Loucy (cell line): ENCODE data around the gene DTNB.

Source experiments
- EZH2phosphoT487 ChIP-seq: fragments of 200-600 bp; IDR thresholded peaks from 2 replicates; pipeline ENCODE4 v1.6.1; 2018; ENCODE audit warnings: antibody characterized with exemption, mild to moderate bottlenecking, moderate library complexity, borderline replicate concordance
- TF ChIP-seq, protein P1 (sequence below): fragments of 200-600 bp; sonication (generic); conservative IDR thresholded peaks from 2 replicates; pipeline ENCODE4 v1.5.1; 2014; ENCODE audit warnings: mild to moderate bottlenecking, antibody characterized with exemption, low read length

DNA sequence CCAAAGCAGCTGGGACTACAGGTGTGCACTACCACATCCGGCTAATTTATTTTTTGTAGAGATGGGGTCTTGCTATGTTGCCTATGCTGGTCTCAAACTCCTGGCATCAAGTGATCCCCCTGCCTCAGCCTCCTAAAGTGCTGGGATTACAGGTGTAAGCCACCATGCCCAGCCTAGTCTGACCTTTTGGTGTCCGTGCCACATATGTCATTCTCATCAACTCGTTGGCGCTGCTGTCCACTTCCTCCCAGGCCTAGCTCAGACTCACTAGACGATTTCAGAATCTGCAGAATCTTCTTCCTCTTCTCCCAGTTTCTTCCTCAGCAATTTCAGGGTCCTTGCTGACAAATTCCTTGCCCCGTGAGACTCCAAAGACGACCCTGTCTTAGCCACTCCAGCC is 291.9 kb downstream of the DTNB start:
- TF ChIP-seq, protein P1, sequence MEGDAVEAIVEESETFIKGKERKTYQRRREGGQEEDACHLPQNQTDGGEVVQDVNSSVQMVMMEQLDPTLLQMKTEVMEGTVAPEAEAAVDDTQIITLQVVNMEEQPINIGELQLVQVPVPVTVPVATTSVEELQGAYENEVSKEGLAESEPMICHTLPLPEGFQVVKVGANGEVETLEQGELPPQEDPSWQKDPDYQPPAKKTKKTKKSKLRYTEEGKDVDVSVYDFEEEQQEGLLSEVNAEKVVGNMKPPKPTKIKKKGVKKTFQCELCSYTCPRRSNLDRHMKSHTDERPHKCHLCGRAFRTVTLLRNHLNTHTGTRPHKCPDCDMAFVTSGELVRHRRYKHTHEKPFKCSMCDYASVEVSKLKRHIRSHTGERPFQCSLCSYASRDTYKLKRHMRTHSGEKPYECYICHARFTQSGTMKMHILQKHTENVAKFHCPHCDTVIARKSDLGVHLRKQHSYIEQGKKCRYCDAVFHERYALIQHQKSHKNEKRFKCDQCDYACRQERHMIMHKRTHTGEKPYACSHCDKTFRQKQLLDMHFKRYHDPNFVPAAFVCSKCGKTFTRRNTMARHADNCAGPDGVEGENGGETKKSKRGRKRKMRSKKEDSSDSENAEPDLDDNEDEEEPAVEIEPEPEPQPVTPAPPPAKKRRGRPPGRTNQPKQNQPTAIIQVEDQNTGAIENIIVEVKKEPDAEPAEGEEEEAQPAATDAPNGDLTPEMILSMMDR: no peak
- TF ChIP-seq EZH2phosphoT487: no peak
